ENCODE data around the gene FNDC3A.

- TF ChIP-seq CTCF (IDR thresholded peaks at IDR 0.05) (no peak), POLR2A (IDR thresholded peaks at IDR 0.05) (no peak)
These were observed 83.0 kb downstream of the FNDC3A start for GRCh38 chr13:49058761-49059160.
